ENCODE results near the gene CNN2. TPM values are rescaled to one million over a fixed set of nuclear protein-coding genes. Genes with fewer than 3 reads are reported as not detected.

Gene CNN2
- total and polyA plus RNA-seq, 9 donors, result 31.3 to 64.9 (median 53.7) TPM

- WGBS (ENCODE audit: insufficient coverage), result 0% methylated on average over 2 of the region's 11 CpGs
- H3K4me3 ChIP-seq (ENCODE audit: low read length), result no peak overlapping the region
- H3K27ac ChIP-seq (ENCODE audit: low read length), result no peak overlapping the region
- H3K36me3 ChIP-seq (ENCODE audit: control insufficient read depth, insufficient read depth, low read length), result peaks cover 12% of the 10 kb centered on the region
- no peaks in the 10 kb centered on the region for H3K4me1 ChIP-seq (ENCODE audit: control insufficient read depth, insufficient read depth, low read length)
- DNase-seq, result no peak
- no peaks in the 10 kb centered on the region for H3K27me3 ChIP-seq (ENCODE audit: control insufficient read depth, insufficient read depth, low read length)
- H3K9me3 ChIP-seq (replicated peaks; ENCODE audit: control insufficient read depth, low read depth, low read length), result peaks cover 3% of the 10 kb centered on the region
Measured at GRCh38 chr19:1049800-1050199, 23.4 kb downstream of the CNN2 start.

- 78% methylated on average over 28 of the region's 31 CpGs for WGBS (ENCODE audit: insufficient coverage)
- no peak for DNase-seq
- H3K27me3 ChIP-seq (ENCODE audit: control insufficient read depth, insufficient read depth, low read length), result no peaks in the 10 kb centered on the region
- peaks cover 18% of the 10 kb centered on the region for H3K36me3 ChIP-seq (ENCODE audit: control insufficient read depth, insufficient read depth, low read length)
- no peak overlapping the region for H3K27ac ChIP-seq (ENCODE audit: low read length)
- peaks cover 13% of the 10 kb centered on the region for H3K9me3 ChIP-seq (replicated peaks; ENCODE audit: control insufficient read depth, low read depth, low read length)
- H3K4me3 ChIP-seq (ENCODE audit: low read length), result no peak overlapping the region
- no peaks in the 10 kb centered on the region for H3K4me1 ChIP-seq (ENCODE audit: control insufficient read depth, insufficient read depth, low read length)
Measured at GRCh38 chr19:1050989-1051788, 24.8 kb downstream of the CNN2 start.

GRCh38 chr19:1051791-1052190, 25.4 kb downstream of the CNN2 start:
- no peak for DNase-seq
- Histone ChIP-seq H3K27me3 (ENCODE audit: control insufficient read depth, insufficient read depth, low read length) (no peaks in the 10 kb centered on the region), H3K4me1 (ENCODE audit: control insufficient read depth, insufficient read depth, low read length) (no peaks in the 10 kb centered on the region), H3K4me3 (ENCODE audit: low read length) (no peak overlapping the region), H3K36me3 (ENCODE audit: control insufficient read depth, insufficient read depth, low read length) (peaks cover 22% of the 10 kb centered on the region), H3K9me3 (replicated peaks; ENCODE audit: control insufficient read depth, low read depth, low read length) (peaks cover 19% of the 10 kb centered on the region), H3K27ac (ENCODE audit: low read length) (no peak overlapping the region)
- 80% methylated on average over 10 of the region's 17 CpGs for WGBS (ENCODE audit: insufficient coverage)

GRCh38 chr19:1052349-1052975, 26.1 kb downstream of the CNN2 start:
- DNase-seq, result no peak
- H3K9me3 ChIP-seq (replicated peaks; ENCODE audit: control insufficient read depth, low read depth, low read length), result peaks cover 25% of the 10 kb centered on the region
- no peak overlapping the region for H3K27ac ChIP-seq (ENCODE audit: low read length)
- no peaks in the 10 kb centered on the region for H3K4me1 ChIP-seq (ENCODE audit: control insufficient read depth, insufficient read depth, low read length)
- H3K27me3 ChIP-seq (ENCODE audit: control insufficient read depth, insufficient read depth, low read length), result peaks cover 2% of the 10 kb centered on the region
- WGBS (ENCODE audit: insufficient coverage), result 83% methylated on average over 1 of the region's 5 CpGs
- no peak overlapping the region for H3K4me3 ChIP-seq (ENCODE audit: low read length)
- peaks cover 26% of the 10 kb centered on the region for H3K36me3 ChIP-seq (ENCODE audit: control insufficient read depth, insufficient read depth, low read length)

- no peaks in the 10 kb centered on the region for H3K4me1 ChIP-seq (ENCODE audit: control insufficient read depth, insufficient read depth, low read length)
- no peak overlapping the region for H3K27ac ChIP-seq (ENCODE audit: low read length)
- 78% methylated on average over 29 of the region's 31 CpGs for WGBS (ENCODE audit: insufficient coverage)
Measured at GRCh38 chr19:1053176-1054101, 27.0 kb downstream of the CNN2 start.

GRCh38 chr19:1054102-1055027, 28.0 kb downstream of the CNN2 start:
- DNase-seq, result no peak
- no peak overlapping the region for H3K4me3 ChIP-seq (ENCODE audit: low read length)
- no peaks in the 10 kb centered on the region for H3K4me1 ChIP-seq (ENCODE audit: control insufficient read depth, insufficient read depth, low read length)
- 87% methylated on average over 16 of the region's 28 CpGs for WGBS (ENCODE audit: insufficient coverage)
- peaks cover 34% of the 10 kb centered on the region for H3K36me3 ChIP-seq (ENCODE audit: control insufficient read depth, insufficient read depth, low read length)
- H3K27ac ChIP-seq (ENCODE audit: low read length), result no peak overlapping the region
- peaks cover 41% of the 10 kb centered on the region for H3K9me3 ChIP-seq (replicated peaks; ENCODE audit: control insufficient read depth, low read depth, low read length)
- peaks cover 2% of the 10 kb centered on the region for H3K27me3 ChIP-seq (ENCODE audit: control insufficient read depth, insufficient read depth, low read length)

More at GRCh38 chr19:1053176-1054101, 27.0 kb downstream of the CNN2 start:
- no peak overlapping the region for H3K4me3 ChIP-seq (ENCODE audit: low read length)
- H3K9me3 ChIP-seq (replicated peaks; ENCODE audit: control insufficient read depth, low read depth, low read length), result peaks cover 35% of the 10 kb centered on the region
- H3K36me3 ChIP-seq (ENCODE audit: control insufficient read depth, insufficient read depth, low read length), result peaks cover 29% of the 10 kb centered on the region
- DNase-seq, result no peak
- H3K27me3 ChIP-seq (ENCODE audit: control insufficient read depth, insufficient read depth, low read length), result peaks cover 2% of the 10 kb centered on the region

- H3K27ac ChIP-seq (ENCODE audit: low read length), result no peak overlapping the region
- H3K4me1 ChIP-seq (ENCODE audit: control insufficient read depth, insufficient read depth, low read length), result no peaks in the 10 kb centered on the region
- peaks cover 2% of the 10 kb centered on the region for H3K27me3 ChIP-seq (ENCODE audit: control insufficient read depth, insufficient read depth, low read length)
- no peak overlapping the region for H3K4me3 ChIP-seq (ENCODE audit: low read length)
- WGBS (ENCODE audit: insufficient coverage), result 85% methylated on average over 10 of the region's 14 CpGs
- peaks cover 34% of the 10 kb centered on the region for H3K36me3 ChIP-seq (ENCODE audit: control insufficient read depth, insufficient read depth, low read length)
- peaks cover 44% of the 10 kb centered on the region for H3K9me3 ChIP-seq (replicated peaks; ENCODE audit: control insufficient read depth, low read depth, low read length)
- no peak for DNase-seq
Measured at GRCh38 chr19:1055028-1055425, 28.6 kb downstream of the CNN2 start.

GRCh38 chr19:1055886-1056620, 29.6 kb downstream of the CNN2 start:
- peaks cover 34% of the 10 kb centered on the region for H3K36me3 ChIP-seq (ENCODE audit: control insufficient read depth, insufficient read depth, low read length)
- no peaks in the 10 kb centered on the region for H3K4me1 ChIP-seq (ENCODE audit: control insufficient read depth, insufficient read depth, low read length)
- no peak overlapping the region for H3K4me3 ChIP-seq (ENCODE audit: low read length)
- peaks cover 44% of the 10 kb centered on the region for H3K9me3 ChIP-seq (replicated peaks; ENCODE audit: control insufficient read depth, low read depth, low read length)
- no peak overlapping the region for H3K27ac ChIP-seq (ENCODE audit: low read length)
- no peak for DNase-seq
- peaks cover 2% of the 10 kb centered on the region for H3K27me3 ChIP-seq (ENCODE audit: control insufficient read depth, insufficient read depth, low read length)
- 97% methylated on average over 14 of the region's 20 CpGs for WGBS (ENCODE audit: insufficient coverage)
